ENCODE data around the gene LIPK.

DNA sequence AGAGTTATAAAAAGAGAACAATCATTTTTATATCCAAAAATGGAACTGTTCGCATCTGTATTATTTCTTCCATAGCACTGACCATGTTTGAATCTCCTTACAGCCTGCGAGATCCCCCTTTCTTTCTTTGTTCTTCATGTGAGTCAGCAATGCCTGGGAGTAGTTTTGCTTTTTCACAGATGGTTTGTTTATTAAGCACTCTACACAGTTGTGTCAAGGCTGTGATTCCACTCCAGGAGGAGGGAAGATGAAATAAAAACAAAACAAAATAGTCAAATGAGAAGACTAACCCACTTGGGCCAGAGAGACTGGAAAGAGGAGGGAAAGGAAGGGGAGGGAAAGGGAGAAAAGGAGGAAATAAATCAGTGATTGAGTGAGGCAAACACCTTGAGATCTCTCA is 34.0 kb upstream of the LIPK start:
- TF ChIP-seq, protein P1, sequence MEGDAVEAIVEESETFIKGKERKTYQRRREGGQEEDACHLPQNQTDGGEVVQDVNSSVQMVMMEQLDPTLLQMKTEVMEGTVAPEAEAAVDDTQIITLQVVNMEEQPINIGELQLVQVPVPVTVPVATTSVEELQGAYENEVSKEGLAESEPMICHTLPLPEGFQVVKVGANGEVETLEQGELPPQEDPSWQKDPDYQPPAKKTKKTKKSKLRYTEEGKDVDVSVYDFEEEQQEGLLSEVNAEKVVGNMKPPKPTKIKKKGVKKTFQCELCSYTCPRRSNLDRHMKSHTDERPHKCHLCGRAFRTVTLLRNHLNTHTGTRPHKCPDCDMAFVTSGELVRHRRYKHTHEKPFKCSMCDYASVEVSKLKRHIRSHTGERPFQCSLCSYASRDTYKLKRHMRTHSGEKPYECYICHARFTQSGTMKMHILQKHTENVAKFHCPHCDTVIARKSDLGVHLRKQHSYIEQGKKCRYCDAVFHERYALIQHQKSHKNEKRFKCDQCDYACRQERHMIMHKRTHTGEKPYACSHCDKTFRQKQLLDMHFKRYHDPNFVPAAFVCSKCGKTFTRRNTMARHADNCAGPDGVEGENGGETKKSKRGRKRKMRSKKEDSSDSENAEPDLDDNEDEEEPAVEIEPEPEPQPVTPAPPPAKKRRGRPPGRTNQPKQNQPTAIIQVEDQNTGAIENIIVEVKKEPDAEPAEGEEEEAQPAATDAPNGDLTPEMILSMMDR (IDR thresholded peaks at IDR 0.05): no peak
- TF ChIP-seq ZFX (IDR thresholded peaks at IDR 0.05; ENCODE audit: borderline replicate concordance): no peak
